Lung (tissue), 12 donors: ENCODE data around the gene PTPRN2. TPM values are rescaled to one million over a fixed set of nuclear protein-coding genes. Genes with fewer than 3 reads are reported as not detected.

ENCODE experiments used
- ATAC-seq: fragments of 200-7000 bp; cut with Tn5 transposase; one replicate; pipeline ENCODE4 v1.9.1; 2020; ENCODE audit warnings: moderate number of reproducible peaks; ENCODE audit not compliant: insufficient read depth, low FRiP score
- DNase-seq, 3 donors: peaks; one replicate each; pipeline ENCODE4 v3.0.0-alpha.2; 2013 to 2017
- H3K27ac ChIP-seq, 2 donors: one replicate each; pipeline ENCODE4 v1.5.1; 2013; ENCODE audit warnings: mild to moderate bottlenecking in 2 of 2, moderate library complexity in 2 of 2, control low read depth in 1 of 2, inconsistent platforms in 1 of 2, low read depth in 1 of 2, low read length in 1 of 2
- H3K27me3 ChIP-seq, 3 donors: one replicate each; pipeline ENCODE4 v1.5.1; 2013; ENCODE audit warnings: low read length in 2 of 3; ENCODE audit not compliant: control insufficient read depth in 3 of 3, insufficient read depth in 3 of 3
- H3K36me3 ChIP-seq, 4 donors: one replicate each; pipeline ENCODE4 v1.5.1; 2013; ENCODE audit warnings: low read length in 4 of 4, mild to moderate bottlenecking in 1 of 4, moderate library complexity in 1 of 4; ENCODE audit not compliant: control insufficient read depth in 4 of 4, insufficient read depth in 4 of 4
- H3K4me1 ChIP-seq, 5 donors: one replicate each; pipeline ENCODE4 v1.5.1; 2013; ENCODE audit warnings: low read length in 5 of 5, mild to moderate bottlenecking in 2 of 5, moderate library complexity in 1 of 5; ENCODE audit not compliant: control insufficient read depth in 5 of 5, insufficient read depth in 5 of 5
- H3K4me3 ChIP-seq: one replicate; pipeline ENCODE4 v1.5.1; 2013; ENCODE audit warnings: mild to moderate bottlenecking, control low read depth, moderate library complexity
- H3K9ac ChIP-seq, 2 donors: one replicate each; pipeline ENCODE4 v1.5.1; 2013; ENCODE audit warnings: low read length in 2 of 2, control low read depth in 1 of 2; ENCODE audit not compliant: insufficient read depth in 1 of 2
- H3K9me3 ChIP-seq, 4 donors: one replicate each; pipeline ENCODE4 v1.5.1; 2013; ENCODE audit warnings: low read length in 3 of 4, mild to moderate bottlenecking in 1 of 4, moderate library complexity in 1 of 4; ENCODE audit not compliant: control insufficient read depth in 4 of 4, insufficient read depth in 3 of 4
- WGBS, 2 donors: extraction: QIAGEN DNeasy Blood & Tissue Kit; methylation state at CpG; one replicate each; pipeline ENCODE4 v1.1.7; 2013; 5-methylcytosine and 5-hydroxymethylcytosine counted together
- polyA plus RNA-seq, 2 donors: library from polyadenylated mRNA; stranded (reverse); fragments of 200-250 nt; gene quantifications; one replicate each; pipeline ENCODE4 v1.2.1, GENCODE V29; 2013
- total RNA-seq, 2 donors: library from RNA; depleted of rRNA in 1 of 2; stranded (reverse); fragments of >200 nt in 1 of 2; gene quantifications; one replicate each; pipeline ENCODE4 v1.2.1, GENCODE V29; 2014 to 2021
- TF ChIP-seq, protein P1 (sequence below): IDR thresholded peaks from 2 replicates; pipeline ENCODE4 v1.5.1; 2012; ENCODE audit warnings: mild to moderate bottlenecking; ENCODE audit errors: control extremely low read depth, extremely low read depth
- donor health status: control.
- donor health status: control.
- donor health status: Bipolar disorder and iron deficiency.
- donor health status: healthy.
- donor health status: DM: yes; HTN: yes; CAD: no.

PTPRN2 gene
- total and polyA plus RNA-seq, 4 donors: 2.1 to 7.4 (median 4.4) TPM

DNA sequence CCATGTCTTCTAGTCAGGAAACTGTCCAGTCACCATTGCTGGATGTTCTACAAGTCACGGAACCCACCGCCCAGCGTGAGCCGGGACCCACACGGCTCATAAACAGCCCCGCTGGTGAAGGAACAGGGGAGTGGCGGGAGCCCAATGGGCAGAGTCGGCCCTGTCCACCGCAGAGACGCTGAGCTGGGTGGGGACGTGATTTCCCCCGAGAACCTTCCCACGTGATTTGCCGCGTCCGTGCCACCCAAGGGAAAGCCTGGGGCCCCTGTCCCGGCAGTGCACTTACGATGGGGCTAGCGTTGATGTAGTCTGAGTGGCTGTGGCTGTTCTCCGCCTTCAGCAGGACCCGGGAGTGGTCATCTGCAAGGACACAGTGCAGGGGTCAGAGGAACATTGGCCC is 983.9 kb downstream of the PTPRN2 start:
- no peak overlapping the region for H3K27ac ChIP-seq
- 92 to 94% methylated on average over 20 to 21 of the region's 21 CpGs for WGBS, 2 donors
- no peak overlapping the region for H3K9ac ChIP-seq
- ATAC-seq (no peak), DNase-seq (no peak)
- H3K36me3 ChIP-seq: no peaks in the 10 kb centered on the region
- H3K27me3 ChIP-seq: no peaks in the 10 kb centered on the region
- H3K4me1 ChIP-seq: no peaks in the 10 kb centered on the region
- H3K4me3 ChIP-seq: no peak overlapping the region
- H3K9me3 ChIP-seq: no peaks in the 10 kb centered on the region
- TF ChIP-seq, protein P1, sequence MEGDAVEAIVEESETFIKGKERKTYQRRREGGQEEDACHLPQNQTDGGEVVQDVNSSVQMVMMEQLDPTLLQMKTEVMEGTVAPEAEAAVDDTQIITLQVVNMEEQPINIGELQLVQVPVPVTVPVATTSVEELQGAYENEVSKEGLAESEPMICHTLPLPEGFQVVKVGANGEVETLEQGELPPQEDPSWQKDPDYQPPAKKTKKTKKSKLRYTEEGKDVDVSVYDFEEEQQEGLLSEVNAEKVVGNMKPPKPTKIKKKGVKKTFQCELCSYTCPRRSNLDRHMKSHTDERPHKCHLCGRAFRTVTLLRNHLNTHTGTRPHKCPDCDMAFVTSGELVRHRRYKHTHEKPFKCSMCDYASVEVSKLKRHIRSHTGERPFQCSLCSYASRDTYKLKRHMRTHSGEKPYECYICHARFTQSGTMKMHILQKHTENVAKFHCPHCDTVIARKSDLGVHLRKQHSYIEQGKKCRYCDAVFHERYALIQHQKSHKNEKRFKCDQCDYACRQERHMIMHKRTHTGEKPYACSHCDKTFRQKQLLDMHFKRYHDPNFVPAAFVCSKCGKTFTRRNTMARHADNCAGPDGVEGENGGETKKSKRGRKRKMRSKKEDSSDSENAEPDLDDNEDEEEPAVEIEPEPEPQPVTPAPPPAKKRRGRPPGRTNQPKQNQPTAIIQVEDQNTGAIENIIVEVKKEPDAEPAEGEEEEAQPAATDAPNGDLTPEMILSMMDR: no peak

DNA sequence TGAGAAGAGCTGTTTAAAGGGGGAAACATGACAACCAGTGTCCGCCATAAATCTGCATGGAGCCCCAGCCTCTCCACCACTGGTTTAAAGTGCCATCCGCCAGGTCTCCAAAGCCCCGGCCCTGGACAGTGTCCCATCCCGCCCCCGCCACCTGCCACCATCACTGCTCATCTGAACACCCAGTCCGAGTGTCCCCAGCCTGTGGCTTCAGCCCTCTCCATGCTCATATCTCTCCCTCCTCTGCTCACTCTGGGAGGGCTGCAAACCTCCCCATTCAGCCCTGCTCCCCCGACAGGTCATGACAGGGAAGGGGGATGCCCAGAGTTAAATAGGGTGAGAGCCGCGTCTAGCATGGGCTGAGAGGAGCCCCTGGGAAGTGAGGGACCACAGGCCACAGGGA is 984.6 kb downstream of the PTPRN2 start:
- DNase-seq (no peak), ATAC-seq (no peak)
- TF ChIP-seq, protein P1: no peak
- Histone ChIP-seq H3K4me3 (no peak overlapping the region), H3K4me1 (no peaks in the 10 kb centered on the region), H3K27me3 (no peaks in the 10 kb centered on the region), H3K36me3 (no peaks in the 10 kb centered on the region), H3K9me3 (no peaks in the 10 kb centered on the region), H3K27ac (no peak overlapping the region), H3K9ac (no peak overlapping the region)
- 88 to 92% methylated on average over 9 of the region's 9 CpGs for WGBS, 2 donors

DNA sequence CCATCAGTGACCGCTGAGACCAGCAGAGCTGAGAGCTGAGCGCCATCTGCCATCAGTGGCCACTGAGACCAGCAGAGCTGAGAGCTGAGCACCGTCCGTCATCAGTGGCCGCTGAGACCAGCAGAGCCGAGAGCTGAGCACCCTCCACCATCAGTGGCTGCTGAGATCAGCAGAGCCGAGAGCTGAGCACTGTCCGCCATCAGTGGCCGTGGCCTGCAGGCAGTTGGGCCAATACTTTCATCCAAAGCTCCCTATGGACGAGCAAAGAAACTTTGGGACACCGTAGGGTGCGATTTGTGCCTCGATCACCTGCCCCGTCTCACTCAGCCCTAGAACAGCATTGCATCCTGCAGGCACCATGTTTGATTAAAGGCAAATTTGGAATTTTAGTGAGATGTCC is 985.0 kb downstream of the PTPRN2 start:
- no peak overlapping the region for H3K9ac ChIP-seq
- H3K27ac ChIP-seq: no peak overlapping the region
- H3K36me3 ChIP-seq: no peaks in the 10 kb centered on the region
- no peaks in the 10 kb centered on the region for H3K4me1 ChIP-seq
- no peaks in the 10 kb centered on the region for H3K27me3 ChIP-seq
- H3K9me3 ChIP-seq: no peaks in the 10 kb centered on the region
- TF ChIP-seq, protein P1: no peak
- WGBS, 2 donors: 92% methylated on average over 14 of the region's 14 CpGs
- no peak for ATAC-seq
- no peak for DNase-seq
- no peak overlapping the region for H3K4me3 ChIP-seq

DNA sequence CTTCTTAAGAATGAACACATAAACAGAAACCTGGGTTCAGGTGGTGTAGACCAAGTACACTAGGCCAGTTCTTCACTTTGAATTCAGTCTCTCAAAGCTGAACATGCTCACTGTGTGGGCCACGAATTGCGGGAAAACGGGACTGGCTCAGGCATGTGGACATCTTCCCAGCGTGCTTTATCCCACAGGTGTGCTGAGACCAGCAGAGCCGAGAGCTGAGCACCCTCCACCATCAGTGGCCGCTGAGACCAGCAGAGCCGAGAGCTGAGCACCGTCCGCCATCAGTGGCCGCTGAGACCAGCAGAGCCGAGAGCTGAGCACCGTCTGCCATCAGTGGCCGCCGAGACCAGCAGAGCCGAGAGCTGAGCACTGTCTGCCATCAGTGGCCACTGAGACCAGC is 985.5 kb downstream of the PTPRN2 start:
- WGBS, 2 donors: 93 to 94% methylated on average over 15 of the region's 15 CpGs
- Histone ChIP-seq H3K27ac (no peak overlapping the region), H3K27me3 (no peaks in the 10 kb centered on the region), H3K9ac (no peak overlapping the region), H3K36me3 (no peaks in the 10 kb centered on the region), H3K4me3 (no peak overlapping the region), H3K4me1 (no peaks in the 10 kb centered on the region), H3K9me3 (no peaks in the 10 kb centered on the region)
- TF ChIP-seq, protein P1: no peak
- DNase-seq (no peak), ATAC-seq (no peak)
